ENCODE measurements around the gene KLF6. TPM values are rescaled to one million over a fixed set of nuclear protein-coding genes. Genes with fewer than 3 reads are reported as not detected.

The KLF6 gene
- total and polyA plus RNA-seq, 2 experiments from 2014 or later = 187 to 602 TPM

- no peak overlapping the region for H2AFZ ChIP-seq
- H3K4me1 ChIP-seq (ENCODE audit: insufficient read depth) = peaks cover 19% of the 10 kb centered on the region
- TF ChIP-seq EZH2phosphoT487 (IDR thresholded peaks at IDR 0.05; ENCODE audit: low read depth, severe bottlenecking, unreplicated experiment) = no peak
- TF ChIP-seq CTCF (IDR thresholded peaks at IDR 0.05; ENCODE audit: poor library complexity) = no peak
- TF ChIP-seq EZH2 (IDR thresholded peaks at IDR 0.05; ENCODE audit: borderline replicate concordance) = no peak
- no peak overlapping the region for H3K4me2 ChIP-seq
- WGBS (ENCODE audit: low lambda C conversion rate, missing lambda C conversion rate) = 94% methylated on average over 16 of the region's 17 CpGs
- H3K9me2 ChIP-seq (replicated peaks; ENCODE audit: insufficient read depth) = no peaks in the 10 kb centered on the region
- DNase-seq (ENCODE audit: low spot score) = peak; percentile 56
- peaks cover 14% of the 10 kb centered on the region for H3K79me2 ChIP-seq
- no peaks in the 10 kb centered on the region for H3K9me3 ChIP-seq (ENCODE audit: low read depth)
- peaks cover 16% of the 10 kb centered on the region for H4K20me1 ChIP-seq (ENCODE audit: insufficient read depth, poor library complexity, severe bottlenecking)
- H3K4me3 ChIP-seq = no peak overlapping the region
- H3K27ac ChIP-seq = peak overlapping the region; percentile 16
- H3K36me3 ChIP-seq (replicated peaks; ENCODE audit: insufficient read depth, low read depth) = peaks cover 8% of the 10 kb centered on the region
- no peaks in the 10 kb centered on the region for H3K27me3 ChIP-seq
These were observed 10.8 kb downstream of the KLF6 start for GRCh38 chr10:3774018-3774813.

DNA sequence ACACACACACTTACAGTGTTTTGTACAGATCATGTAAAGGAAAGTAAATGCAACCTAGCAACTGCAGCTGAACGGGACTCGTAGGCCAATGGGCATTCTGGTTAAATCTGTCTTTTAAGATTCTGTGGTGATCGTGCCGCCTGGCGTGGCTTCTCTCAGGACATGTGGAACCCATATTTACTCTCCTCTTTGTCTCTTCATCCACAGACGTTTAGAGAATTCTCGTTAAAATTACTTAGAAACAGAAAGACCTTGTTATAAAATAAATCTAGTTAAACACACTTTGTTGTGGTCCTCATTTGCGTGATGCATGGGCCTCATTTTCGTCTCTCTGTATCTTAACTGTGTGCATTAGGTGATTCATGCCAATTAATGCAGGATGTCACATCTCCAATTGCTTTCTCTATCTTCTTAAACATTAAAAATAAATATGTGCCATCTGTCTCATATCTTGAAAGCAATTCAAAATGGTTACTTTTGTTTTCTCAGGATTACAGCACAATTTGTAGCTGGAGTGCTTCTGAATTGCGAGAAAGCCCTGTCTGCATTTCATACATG is 11.5 kb downstream of the KLF6 start:
- Histone ChIP-seq H3K27ac (no peak overlapping the region), H3K79me2 (peaks cover 8% of the 10 kb centered on the region), H3K4me3 (no peak overlapping the region), H3K9me2 (replicated peaks; ENCODE audit: insufficient read depth) (no peaks in the 10 kb centered on the region), H2AFZ (no peak overlapping the region), H3K9me3 (ENCODE audit: low read depth) (no peaks in the 10 kb centered on the region), H3K4me1 (ENCODE audit: insufficient read depth) (peaks cover 14% of the 10 kb centered on the region), H4K20me1 (ENCODE audit: insufficient read depth, poor library complexity, severe bottlenecking) (peaks cover 10% of the 10 kb centered on the region), H3K27me3 (no peaks in the 10 kb centered on the region), H3K36me3 (replicated peaks; ENCODE audit: insufficient read depth, low read depth) (peaks cover 8% of the 10 kb centered on the region), H3K4me2 (no peak overlapping the region)
- WGBS (ENCODE audit: low lambda C conversion rate, missing lambda C conversion rate) = 57% methylated on average over 10 of the region's 10 CpGs
- DNase-seq (ENCODE audit: low spot score) = no peak
- TF ChIP-seq CTCF (IDR thresholded peaks at IDR 0.05; ENCODE audit: poor library complexity) (no peak), EZH2 (IDR thresholded peaks at IDR 0.05; ENCODE audit: borderline replicate concordance) (no peak), EZH2phosphoT487 (IDR thresholded peaks at IDR 0.05; ENCODE audit: low read depth, severe bottlenecking, unreplicated experiment) (no peak)

DNA sequence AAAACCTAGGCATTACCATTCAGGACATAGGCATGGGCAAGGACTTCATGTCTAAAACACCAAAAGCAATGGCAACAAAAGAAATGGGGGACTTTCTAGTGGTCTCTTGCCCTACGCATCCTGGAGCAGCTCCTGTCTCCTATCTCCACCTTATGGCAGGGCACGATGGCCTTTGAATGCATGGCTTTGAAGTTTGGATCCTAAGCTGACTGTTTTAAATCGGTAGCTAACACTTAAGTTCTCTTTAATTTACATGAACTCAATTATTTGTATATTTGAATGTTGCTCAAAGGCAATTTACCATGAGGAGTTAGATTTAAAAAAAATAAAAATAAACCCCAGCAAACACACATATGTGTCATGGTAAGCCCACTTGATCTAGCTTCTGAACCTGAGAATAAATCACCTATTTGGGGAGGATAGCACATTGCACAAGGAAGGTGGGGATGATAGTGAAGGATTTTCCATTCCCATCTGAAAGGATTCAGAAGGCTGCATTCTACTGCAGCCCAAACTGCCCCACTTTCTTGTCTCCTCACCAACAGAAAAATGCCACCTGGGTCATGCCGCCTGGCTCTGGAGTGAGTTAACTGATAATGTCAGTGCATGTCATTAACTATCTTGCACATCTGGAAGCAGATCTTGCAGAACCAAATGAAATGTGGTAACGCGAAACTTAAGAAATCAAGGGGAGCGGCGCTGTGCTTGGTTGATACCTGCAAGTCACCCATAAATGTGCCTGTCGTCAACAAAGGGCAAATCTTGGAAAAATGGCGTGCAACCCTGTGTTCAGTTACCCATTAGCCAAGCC is 12.4 kb downstream of the KLF6 start:
- DNase-seq (ENCODE audit: low spot score) = no peak
- Histone ChIP-seq H3K4me3 (no peak overlapping the region), H3K4me2 (no peak overlapping the region), H2AFZ (no peak overlapping the region), H3K9me3 (ENCODE audit: low read depth) (no peaks in the 10 kb centered on the region), H3K79me2 (no peaks in the 10 kb centered on the region), H3K4me1 (ENCODE audit: insufficient read depth) (peaks cover 4% of the 10 kb centered on the region), H3K9me2 (replicated peaks; ENCODE audit: insufficient read depth) (no peaks in the 10 kb centered on the region), H3K36me3 (replicated peaks; ENCODE audit: insufficient read depth, low read depth) (no peaks in the 10 kb centered on the region), H3K27ac (no peak overlapping the region), H3K27me3 (no peaks in the 10 kb centered on the region), H4K20me1 (ENCODE audit: insufficient read depth, poor library complexity, severe bottlenecking) (no peaks in the 10 kb centered on the region)
- 91% methylated on average over 10 of the region's 10 CpGs for WGBS (ENCODE audit: low lambda C conversion rate, missing lambda C conversion rate)
- TF ChIP-seq EZH2phosphoT487 (IDR thresholded peaks at IDR 0.05; ENCODE audit: low read depth, severe bottlenecking, unreplicated experiment) (no peak), CTCF (IDR thresholded peaks at IDR 0.05; ENCODE audit: poor library complexity) (no peak), EZH2 (IDR thresholded peaks at IDR 0.05; ENCODE audit: borderline replicate concordance) (no peak)
